GM19372 (cell line): ENCODE data around the gene ATP2C2.

Experiments used
- ATAC-seq: cut with Tn5 transposase; IDR thresholded peaks from one replicate; pipeline ENCODE4 v1.9.1; 2021; ENCODE audit warnings: mild to moderate bottlenecking, low read depth, moderate library complexity; ENCODE audit not compliant: unreplicated experiment

ATP2C2 gene

DNA sequence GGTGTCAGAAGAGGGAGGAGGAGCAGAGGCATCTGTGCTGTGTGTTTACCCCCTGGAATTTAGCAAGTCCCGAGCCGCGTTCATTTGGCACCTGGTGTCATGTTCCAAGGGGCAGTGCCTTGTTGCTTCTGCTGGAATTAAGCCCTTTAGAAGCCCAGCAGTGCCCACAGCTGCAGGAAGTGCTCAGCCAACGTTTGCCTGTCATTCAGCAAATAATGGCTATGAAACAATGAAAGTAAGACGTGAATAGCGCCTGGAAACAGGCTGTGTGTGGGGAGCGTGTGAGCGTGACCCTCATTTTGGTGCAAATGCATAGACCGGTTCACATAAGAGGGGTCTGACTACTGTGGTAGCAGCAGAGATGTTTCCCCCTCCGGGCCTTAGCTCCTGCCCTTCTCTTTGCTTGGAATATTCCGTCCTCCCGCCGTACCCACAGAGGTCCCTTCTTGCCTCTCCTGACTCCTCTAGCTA lies 5.8 kb upstream of the ATP2C2 start:
- ATAC-seq = no peak

DNA sequence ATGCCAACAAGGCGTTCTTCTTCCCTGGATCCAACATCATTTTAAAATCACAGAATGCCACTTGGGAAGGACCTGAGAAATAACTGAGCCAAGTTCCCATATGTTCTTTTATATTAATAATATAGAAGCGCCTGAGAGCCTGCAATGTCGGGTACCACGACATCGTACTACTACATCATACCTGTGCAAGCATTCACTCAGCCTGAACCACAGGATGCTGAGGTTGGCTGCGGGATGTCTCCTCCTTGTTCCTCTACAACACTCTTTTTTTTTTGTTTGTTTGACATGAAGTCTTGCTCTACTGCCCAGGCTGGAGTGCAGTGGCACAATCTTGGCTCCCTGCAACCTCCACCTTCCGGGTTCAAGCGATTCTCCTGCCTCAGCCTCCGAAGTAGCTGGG lies 2.1 kb upstream of the ATP2C2 start:
- ATAC-seq = no peak

DNA sequence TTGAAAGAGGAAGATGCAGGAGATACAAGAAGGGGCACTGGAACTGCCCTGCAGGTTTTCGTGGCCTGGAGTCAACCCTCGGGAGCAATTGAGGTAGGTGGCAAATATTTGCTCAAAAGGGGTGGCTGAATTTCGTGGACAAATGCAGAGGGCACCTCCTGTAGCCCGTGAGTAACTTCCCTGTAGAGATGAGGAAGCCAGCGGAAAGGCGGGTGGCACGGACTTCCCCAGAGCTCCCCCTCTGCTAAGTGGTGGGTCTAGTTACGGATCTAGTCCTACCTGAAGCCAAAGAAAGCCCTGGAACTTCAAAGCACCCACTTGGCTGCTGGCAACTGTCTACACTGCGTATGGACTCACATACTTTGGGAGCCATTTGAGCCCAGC lies 1.0 kb upstream of the ATP2C2 start:
- no peak for ATAC-seq

DNA sequence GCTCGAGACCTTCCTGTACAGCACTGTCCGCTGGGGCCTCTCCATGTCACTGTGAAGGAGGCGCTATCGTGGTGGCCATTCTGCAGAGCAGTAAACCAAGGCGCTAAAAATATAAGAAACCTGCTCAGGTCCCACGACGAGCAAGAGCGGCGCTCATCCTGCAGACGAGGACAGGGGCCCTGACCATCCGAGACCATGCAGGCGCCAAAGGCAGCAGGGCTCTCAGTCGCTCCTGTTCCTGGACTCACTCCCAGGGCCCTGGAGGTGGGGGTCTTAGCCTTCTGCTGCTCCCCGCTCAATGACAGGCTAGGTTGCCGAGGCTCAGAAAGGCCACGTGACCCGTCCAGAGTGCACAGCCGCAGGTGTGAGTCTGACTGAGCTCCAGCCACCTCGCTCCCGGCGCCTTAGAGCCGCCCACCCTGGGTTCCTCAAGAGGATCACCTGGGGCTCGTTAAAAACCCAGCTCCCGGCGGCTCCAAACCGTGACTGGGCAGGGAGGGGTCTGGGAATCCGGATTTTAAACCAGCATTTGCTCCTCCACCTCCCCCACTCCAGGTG lies 509 bp upstream of the ATP2C2 start:
- no peak for ATAC-seq

DNA sequence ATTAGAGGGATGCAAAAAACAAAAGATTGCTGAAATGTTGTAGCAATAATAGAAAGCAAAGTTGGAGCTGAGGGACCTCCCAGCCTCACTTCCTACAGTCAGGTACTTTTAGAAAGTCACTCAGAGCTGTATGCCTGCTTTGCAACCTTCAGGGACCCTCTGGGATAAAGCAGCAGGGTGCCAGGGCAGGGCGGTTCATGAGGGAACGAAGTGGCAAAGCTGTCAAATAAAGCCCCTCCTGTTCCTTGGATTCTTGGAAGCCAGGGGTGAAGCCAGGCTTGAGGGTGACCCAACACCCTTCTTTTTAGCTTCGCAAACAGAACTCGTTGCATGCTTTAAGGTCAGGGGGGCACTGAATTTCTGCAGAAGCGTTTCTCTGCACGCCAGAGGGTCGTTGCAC lies 767 bp downstream of the ATP2C2 start:
- no peak for ATAC-seq

DNA sequence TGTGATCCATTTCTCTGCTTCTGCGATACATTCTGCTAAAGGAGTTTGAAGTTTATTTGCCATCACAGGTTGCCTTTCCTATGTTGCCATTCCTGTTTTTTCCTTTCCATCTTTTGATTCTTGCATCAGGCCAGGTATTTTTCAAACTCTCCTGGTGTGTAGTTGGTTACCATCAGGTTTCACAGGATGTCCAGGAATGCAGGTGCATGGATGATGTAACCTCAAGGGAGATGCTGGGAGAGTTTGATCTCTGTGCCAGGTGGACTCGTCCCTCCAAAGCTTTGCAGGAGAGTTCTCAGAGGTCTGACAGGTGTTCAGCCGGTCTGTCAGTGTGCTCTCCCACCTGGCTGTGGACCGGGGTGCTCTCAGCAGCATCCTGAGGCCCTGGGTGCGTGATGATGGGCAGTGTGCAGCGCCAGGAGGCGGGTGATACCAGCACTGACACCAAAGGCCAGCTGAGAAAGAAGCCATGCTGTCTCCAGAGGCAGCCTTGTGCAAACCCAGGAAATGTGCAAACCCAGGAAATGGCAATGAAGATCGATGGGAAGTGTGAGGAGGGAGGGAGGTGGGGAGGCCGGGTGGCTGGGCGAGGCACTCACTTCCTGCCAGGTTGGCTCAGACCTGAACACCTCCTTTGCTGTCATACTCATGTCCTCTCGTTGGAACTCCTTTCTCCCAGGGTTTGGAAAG lies 1.7 kb downstream of the ATP2C2 start:
- ATAC-seq = no peak

DNA sequence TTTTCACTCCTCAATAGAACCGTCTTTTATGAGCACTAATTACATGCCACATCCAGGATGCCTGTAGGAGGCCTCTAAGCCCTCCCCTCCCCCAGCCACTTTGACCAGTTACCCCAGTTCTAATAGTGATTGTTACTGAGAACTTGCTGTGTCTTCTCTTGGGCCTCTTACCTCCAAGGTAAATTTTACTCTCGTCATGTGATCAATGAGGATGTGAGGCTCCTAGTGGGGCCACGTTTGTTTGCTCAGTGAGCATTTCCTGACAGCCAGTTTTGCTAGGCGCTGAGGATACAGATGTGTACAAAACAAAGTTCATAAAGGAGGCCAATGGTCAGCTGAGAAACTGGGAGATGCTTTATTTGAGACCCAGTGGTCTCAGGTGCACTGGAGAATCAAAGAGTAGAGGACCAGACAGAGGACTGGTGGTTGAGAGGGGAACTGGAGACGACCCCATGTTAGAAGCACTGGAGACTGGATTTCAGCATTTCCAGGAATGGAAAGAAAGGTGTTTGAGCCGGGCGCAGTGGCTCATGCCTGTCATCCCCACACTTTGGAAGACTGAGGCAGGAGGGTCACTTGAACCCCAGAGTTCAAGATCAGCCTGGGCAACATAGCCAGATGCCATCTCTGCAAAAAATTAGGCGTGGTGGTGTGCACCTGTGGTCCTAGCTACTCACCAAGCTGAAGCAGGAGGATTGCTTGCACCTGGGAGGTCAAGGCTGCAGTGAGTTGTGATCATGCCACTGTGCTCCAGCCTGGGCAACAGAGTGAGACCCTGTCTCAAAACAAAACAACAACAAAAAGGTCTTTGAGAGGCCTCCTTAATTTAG lies 2.6 kb downstream of the ATP2C2 start:
- ATAC-seq = no peak

DNA sequence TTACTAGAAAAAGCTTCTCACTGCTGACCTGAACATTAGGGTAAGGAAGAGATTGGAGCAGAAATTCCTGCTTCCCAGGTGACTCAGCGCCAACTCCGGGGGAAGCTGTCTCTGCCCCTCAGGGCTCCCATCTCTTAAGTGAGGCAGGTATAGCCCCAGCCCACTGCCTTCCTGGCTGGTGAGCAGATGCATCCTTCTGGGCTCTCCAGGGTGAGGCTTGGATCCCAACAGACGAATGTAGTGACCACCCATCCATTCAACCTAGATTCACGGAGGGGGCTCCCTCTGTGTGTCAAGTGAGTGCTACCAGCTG lies 3.2 kb downstream of the ATP2C2 start:
- no peak for ATAC-seq

DNA sequence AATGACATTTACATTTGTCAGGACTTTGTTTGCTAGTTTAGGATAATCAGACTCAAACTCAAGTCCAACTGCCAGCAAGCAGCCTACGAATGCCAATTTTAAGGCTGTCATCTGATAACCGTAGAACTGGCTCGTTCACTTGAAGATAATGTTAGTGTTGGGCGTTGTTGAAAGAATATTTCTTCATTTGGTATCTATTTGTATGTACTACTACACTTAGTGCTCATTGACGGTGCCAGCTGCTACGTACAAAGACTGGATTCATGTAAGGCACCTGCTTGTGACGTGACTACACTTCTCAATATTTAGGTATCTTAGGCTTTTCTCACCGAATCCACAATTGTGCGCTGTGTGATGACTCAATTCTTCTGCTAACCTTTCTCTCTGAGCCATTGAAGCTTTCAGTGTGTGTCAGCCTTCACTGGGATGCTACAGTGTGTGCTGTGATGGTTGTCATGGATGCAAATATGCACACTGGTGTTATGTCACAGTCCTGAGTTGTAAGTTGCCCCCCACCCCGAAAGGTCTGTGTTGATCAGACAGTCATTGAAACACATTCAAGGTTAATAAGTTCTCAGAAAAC lies 5.7 kb downstream of the ATP2C2 start:
- ATAC-seq = no peak

DNA sequence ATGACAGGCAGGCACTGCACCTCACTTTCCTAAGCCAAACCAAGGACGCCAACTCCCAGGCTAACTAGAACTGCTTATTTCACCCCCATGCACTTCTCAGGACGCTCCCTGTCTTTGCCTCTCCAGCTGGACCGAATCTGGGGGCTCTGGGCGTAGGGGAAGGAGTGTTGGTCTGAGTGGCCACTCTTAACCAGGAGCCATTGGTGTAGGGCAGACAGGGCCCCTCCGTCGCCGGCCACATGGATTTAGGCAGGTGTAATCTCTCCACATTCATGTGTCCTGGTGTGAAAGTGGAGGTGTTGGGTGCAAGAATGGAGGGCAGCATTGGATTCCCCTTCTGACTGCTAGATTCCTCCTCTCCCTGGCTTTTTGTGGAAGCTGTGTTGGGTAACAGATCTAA lies 9.8 kb downstream of the ATP2C2 start:
- no peak for ATAC-seq

DNA sequence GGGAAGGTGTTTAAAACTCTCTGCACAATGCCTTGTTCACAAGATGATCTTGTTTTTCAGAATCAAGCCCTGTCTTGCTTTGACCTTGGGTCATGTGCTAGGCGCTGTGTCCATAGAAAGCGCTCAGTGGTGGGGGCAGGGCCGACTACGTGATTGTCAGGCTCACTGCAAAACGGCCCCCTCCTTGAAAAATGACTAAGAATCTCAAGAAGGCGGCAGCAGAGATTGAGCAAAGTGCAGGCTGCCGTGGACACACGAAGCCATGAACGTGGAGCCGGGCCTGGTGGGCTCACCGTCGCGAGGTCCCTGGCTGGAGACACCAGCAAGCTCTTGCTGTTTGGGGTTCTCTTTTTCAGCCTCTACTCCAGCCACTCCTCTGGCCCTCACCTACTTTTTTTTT lies 10.2 kb downstream of the ATP2C2 start:
- ATAC-seq = no peak

DNA sequence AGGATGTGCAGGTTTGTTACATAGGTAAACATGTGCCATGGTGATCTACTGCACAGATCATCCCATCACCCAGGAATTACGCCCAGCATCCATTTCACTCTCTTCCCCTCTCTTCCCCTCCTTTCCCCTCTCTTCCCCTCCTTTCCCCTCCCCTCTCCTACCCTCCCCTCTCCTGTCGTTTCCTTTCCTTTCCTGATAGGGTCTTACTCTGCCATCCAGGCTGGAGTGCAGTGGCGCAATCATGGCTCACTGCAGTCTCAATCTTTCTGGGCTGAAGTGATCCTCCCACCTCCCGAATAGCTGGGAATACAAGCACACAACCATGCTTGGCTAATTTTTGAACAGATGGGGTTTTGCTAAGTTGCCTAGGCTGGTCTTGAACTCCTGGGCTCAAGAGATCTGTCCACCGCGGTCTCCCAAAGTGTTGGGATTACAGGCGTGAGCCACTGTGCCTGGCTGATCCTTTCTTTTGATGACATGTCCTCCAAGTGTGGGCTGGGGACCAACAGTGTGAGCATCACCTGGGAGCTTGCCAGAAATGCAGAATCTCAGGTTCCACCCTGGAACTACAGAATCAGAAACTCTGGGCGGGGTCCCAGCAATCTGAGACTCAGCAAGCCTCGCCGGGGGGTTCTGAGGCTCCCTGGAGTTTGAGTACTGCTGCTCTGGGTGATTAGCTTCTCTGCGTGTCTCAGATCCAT lies 10.8 kb downstream of the ATP2C2 start:
- no peak for ATAC-seq

DNA sequence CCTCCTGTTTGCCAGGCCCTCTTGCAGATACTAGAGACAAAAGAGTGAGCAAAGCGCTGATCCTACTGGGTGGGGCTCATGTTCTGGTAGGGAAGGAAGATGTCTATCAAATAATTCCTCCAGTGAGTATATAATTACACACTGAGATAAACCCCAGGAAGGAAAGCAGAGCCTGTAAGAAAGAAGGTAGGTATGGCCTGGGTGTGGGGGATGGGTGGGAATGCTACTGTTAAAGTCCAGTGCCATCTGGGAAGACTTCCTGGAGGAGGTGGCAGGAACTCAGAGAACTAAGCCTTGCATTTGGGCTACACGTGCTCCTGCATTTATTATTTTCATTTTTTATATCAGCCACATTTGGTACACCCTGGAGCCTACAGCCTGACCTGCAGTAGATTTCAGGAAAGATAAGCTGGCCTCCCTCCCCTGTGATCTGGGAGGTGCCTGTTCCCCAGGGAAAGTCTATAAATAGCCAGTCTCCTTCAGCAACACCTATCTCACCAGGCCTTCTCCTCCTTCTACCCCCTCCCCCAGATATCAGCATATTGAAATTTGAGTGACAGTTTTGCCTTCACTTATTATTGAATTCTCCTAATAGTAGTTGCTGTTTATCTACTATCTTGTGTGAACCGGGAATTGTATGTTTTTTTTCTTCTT lies 11.5 kb downstream of the ATP2C2 start:
- no peak for ATAC-seq

DNA sequence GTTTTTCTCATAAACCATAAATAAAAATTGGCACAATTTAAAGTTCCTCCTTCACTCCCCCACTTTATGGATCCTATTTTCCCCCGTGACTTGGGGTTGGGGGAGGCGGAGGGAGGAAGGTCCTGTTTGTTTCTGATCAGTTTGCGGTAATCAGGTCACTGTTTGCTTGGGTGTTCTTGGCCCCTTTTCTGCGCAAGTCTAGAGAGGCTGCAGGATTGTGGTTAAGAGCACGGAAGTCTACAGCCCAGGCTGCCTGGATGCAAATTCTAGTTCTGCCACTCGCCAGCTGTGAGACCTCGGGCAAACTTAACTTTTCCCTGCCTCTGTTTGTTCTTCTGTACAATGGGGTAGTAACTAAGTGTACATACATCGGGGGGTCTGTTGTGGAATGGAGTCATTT lies 12.1 kb downstream of the ATP2C2 start:
- ATAC-seq = no peak

DNA sequence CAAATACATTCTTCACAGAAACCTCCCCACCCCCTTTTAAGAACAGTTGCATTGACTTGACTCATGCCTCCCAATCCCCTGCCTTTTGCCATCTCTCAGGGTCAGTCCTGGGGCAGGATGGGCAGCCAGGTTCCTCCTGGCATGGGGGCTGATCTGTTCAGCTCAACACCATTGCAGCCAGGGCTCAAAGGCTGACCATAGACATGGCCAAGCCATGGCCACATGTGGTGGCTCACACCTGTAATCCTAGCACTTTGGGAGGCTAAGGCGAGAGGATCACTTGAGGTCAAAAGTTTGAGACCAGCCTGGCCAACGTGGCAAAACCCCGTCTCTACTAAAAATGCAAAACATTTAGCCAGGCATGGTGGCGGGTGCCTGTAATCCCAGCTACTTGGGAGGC lies 14.1 kb downstream of the ATP2C2 start:
- ATAC-seq = no peak

DNA sequence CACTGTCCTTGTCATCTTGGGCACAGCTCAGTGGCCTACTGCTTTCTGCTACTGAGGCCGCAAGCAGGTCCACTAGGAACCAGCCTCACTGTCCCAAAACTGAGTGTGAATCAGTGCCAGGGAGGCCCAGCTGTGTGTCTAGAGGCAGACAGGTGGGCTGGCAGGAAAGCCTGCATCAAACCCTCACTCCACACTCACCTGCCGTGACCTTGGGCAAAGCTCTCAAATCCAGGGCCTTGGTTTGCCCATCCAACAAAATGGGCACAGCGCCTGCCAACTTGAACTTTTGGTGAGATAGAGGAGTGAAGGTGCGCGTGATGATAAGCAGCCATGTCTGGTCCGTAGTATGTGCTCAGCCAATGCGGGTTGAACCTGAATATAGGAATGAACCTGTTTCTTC lies 14.8 kb downstream of the ATP2C2 start:
- no peak for ATAC-seq

DNA sequence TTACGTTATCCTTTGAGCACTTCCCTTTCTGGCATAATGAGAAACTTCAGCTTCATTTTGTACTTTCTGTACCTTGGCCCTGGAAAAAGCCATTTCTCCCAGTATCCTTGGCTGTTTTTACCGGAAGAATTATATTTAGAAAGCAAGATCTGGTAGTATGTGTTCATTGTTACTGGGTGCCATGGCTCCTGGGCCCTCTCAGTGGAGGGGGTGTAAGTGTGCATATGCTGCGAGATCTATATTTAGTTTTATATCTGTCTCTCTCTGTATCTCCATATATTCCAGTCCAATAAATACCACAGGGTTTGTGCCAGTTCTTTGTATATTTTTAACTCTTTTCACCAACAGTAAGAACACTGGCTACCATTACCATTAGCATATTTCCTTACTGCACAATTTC lies 17.7 kb downstream of the ATP2C2 start:
- ATAC-seq = no peak

DNA sequence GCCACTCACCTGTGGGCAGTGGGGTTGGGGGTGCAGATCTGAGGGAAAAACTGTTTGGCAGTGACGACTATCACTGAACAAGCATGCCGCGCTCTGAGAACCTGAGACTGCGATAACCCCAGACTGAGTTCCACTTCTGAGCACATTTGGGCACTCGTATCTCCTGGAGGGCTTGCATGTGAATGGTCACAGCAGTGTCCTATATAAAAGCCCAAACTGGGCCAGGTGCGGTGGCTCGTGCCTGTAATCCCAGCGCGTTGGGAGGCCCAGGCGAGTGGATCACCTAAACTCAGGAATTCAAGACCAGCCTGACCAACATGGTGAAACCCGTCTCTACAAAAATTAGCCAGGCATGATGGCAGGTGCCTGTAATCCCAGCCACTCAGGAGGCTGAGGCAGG lies 18.7 kb downstream of the ATP2C2 start:
- no peak for ATAC-seq

DNA sequence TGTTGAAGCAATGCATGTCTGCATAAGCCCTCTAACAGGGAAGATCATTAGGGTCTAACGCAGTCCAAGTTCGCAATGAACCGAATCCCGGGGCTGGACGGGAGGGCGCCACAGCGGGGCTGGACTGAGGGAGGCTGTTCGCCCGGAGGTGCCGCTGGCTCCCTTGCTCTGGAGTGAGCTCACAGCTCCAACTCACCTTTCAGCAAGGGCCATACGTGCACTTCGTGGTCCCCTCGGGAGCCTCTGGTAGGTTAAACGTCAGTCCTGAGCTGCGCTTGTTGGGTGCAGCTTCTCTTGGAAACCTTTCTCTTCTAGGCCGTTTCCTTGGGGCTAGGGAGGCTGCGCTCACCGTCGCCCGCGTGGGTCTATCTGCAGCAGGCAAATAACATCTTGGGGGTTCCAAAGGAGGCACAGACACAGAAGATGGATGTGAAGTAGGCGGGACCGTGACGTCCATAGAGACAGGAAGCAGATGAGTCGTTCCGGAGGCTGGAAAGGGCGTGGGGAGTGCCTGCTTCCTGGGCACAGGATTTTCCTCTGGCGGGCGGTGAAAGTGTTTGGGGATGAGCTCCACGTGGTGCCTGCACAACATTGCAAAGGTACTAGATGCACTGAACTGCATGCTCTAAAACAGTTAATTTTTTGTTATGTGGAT lies 21.9 kb downstream of the ATP2C2 start:
- ATAC-seq = no peak
